ENCODE data around the gene FSTL4. TPM values are rescaled to one million over a fixed set of nuclear protein-coding genes. Genes with fewer than 3 reads are reported as not detected.

FSTL4 gene
- polyA plus RNA-seq, 1 of the 3 experiments (the other 2 are of a cell fraction), result not detected

DNA sequence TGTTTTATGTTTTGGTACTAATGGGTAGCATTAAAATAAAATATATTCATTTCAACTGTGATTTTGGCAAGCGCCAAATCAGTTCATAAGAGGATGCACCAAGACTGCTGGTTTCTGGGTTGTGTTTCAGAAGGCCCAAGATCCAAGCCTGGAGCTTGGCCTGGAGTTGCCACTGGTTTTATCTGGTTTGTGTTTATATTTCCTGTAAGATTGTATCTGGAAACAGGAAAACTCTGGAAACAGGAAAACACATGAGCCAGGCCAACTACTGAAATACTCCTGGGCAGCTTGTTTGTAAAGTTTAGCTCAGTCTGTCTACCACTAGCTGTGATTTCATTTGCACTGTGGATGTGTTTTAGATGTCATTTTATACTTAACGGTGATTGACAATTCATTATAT is 5.5 kb downstream of the FSTL4 start:
- Histone ChIP-seq H3K9me2 (no peaks in the 10 kb centered on the region), H3K79me2 (ENCODE audit: insufficient read depth) (no peaks in the 10 kb centered on the region), H3K27ac (ENCODE audit: low read depth in 2 of 2, low read length in 1 of 2) (no peak overlapping the region), H2AFZ (ENCODE audit: low read depth) (no peak overlapping the region), H3K4me1 (ENCODE audit: control insufficient read depth in 1 of 2, insufficient read depth in 2 of 2, low read depth in 1 of 2, low read length in 1 of 2) (peaks cover 0 to 34% of the 10 kb centered on the region in 2 experiments; a peak in 2 of 4 replicates), H3F3A (replicated peaks; ENCODE audit: insufficient read depth) (no peaks in the 10 kb centered on the region), H4K20me1 (ENCODE audit: insufficient read depth) (no peaks in the 10 kb centered on the region), H3K4me3 (ENCODE audit: low read depth in 2 of 2, low read length in 1 of 2) (no peak overlapping the region), H3K9me3 (no peaks in the 10 kb centered on the region), H3K9ac (no peak overlapping the region), H3K36me3 (replicated peaks in 1 of 2; ENCODE audit: control insufficient read depth in 1 of 2, insufficient read depth in 2 of 2, low read length in 1 of 2) (no peaks in the 10 kb centered on the region), H3K4me2 (no peak overlapping the region), H3K27me3 (ENCODE audit: insufficient read depth) (peaks cover 20% of the 10 kb centered on the region)
- peak in 1 of 2 experiments; percentile 49; a peak in 1 of 4 replicates for TF ChIP-seq EP300 (IDR thresholded peaks at IDR 0.05; ENCODE audit: borderline replicate concordance in 1 of 2, low read depth in 1 of 2, low read length in 1 of 2)
- TF ChIP-seq FOSL2 (IDR thresholded peaks at IDR 0.05; ENCODE audit: borderline replicate concordance, low read depth), result no peak
- TF ChIP-seq RFX5 (IDR thresholded peaks at IDR 0.05; ENCODE audit: low read length), result no peak
- TF ChIP-seq, protein P1, sequence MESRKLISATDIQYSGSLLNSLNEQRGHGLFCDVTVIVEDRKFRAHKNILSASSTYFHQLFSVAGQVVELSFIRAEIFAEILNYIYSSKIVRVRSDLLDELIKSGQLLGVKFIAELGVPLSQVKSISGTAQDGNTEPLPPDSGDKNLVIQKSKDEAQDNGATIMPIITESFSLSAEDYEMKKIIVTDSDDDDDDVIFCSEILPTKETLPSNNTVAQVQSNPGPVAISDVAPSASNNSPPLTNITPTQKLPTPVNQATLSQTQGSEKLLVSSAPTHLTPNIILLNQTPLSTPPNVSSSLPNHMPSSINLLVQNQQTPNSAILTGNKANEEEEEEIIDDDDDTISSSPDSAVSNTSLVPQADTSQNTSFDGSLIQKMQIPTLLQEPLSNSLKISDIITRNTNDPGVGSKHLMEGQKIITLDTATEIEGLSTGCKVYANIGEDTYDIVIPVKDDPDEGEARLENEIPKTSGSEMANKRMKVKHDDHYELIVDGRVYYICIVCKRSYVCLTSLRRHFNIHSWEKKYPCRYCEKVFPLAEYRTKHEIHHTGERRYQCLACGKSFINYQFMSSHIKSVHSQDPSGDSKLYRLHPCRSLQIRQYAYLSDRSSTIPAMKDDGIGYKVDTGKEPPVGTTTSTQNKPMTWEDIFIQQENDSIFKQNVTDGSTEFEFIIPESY (IDR thresholded peaks at IDR 0.05; ENCODE audit: borderline replicate concordance, low read depth), result no peak
- TF ChIP-seq FOXM1 (IDR thresholded peaks at IDR 0.05; ENCODE audit: low read depth), result no peak
- TF ChIP-seq CHD2 (IDR thresholded peaks at IDR 0.05; ENCODE audit: low read length, partially characterized antibody), result peak; percentile 12
- CTCF ChIA-PET, result interaction anchor here (0.8 to 9.1 kb wide), 10 partner anchors 8 to 338 kb away, joined by 3 to 97 read pairs (median 4); no protein-coding TSS in a partner anchor
- POLR2A ChIA-PET, result no interaction called here
- peak; percentile 47 for DNase-seq
- 65% methylated on average over 2 of the region's 2 CpGs for WGBS (ENCODE audit: low lambda C conversion rate)

GRCh38 chr5:133605323-133605722 is 7.0 kb downstream of the FSTL4 start:
- ChIA-PET CTCF (interaction anchor here (0.9 to 9.1 kb wide), 12 partner anchors 15 to 491 kb away, joined by 3 to 97 read pairs (median 4); no protein-coding TSS in a partner anchor), POLR2A (no interaction called here)
- no peaks in the 10 kb centered on the region for H3K9me3 ChIP-seq
- peak; percentile 80 for DNase-seq
- H3K4me3 ChIP-seq (ENCODE audit: low read depth in 2 of 2, low read length in 1 of 2), result no peak overlapping the region
- no peaks in the 10 kb centered on the region for H3F3A ChIP-seq (replicated peaks; ENCODE audit: insufficient read depth)
- H3K4me1 ChIP-seq (ENCODE audit: control insufficient read depth in 1 of 2, insufficient read depth in 2 of 2, low read depth in 1 of 2, low read length in 1 of 2), result peaks cover 0 to 22% of the 10 kb centered on the region in 2 experiments; a peak in 2 of 4 replicates
- TF ChIP-seq JUND (IDR thresholded peaks at IDR 0.05), result no peak
- peak; percentile 62; the same call in 1 of the 2 replicates for TF ChIP-seq GATA2 (CRISPR knock-in tag; IDR thresholded peaks at IDR 0.05)
- no peak for TF ChIP-seq FOSL2 (IDR thresholded peaks at IDR 0.05; ENCODE audit: borderline replicate concordance, low read depth)
- TF ChIP-seq YY1 (IDR thresholded peaks at IDR 0.05; ENCODE audit: low read depth), result no peak
- 0 out of 2 replicates have a peak, but pooled peaks have one; percentile 34 for TF ChIP-seq FOXJ3 (CRISPR knock-in tag; IDR thresholded peaks at IDR 0.05)
- peak; percentile 93 for TF ChIP-seq RCOR1 (IDR thresholded peaks at IDR 0.05; ENCODE audit: low read length)
- TF ChIP-seq EP300 (IDR thresholded peaks at IDR 0.05; ENCODE audit: borderline replicate concordance in 1 of 2, low read depth in 1 of 2, low read length in 1 of 2), result peak in 1 of 2 experiments; percentile 86; a peak in 2 of 4 replicates
- TF ChIP-seq SMC3 (IDR thresholded peaks at IDR 0.05; ENCODE audit: low read depth, low read length), result no peak
- peak; percentile 39 for TF ChIP-seq TCF12 (IDR thresholded peaks at IDR 0.05)
- TF ChIP-seq, protein P2, sequence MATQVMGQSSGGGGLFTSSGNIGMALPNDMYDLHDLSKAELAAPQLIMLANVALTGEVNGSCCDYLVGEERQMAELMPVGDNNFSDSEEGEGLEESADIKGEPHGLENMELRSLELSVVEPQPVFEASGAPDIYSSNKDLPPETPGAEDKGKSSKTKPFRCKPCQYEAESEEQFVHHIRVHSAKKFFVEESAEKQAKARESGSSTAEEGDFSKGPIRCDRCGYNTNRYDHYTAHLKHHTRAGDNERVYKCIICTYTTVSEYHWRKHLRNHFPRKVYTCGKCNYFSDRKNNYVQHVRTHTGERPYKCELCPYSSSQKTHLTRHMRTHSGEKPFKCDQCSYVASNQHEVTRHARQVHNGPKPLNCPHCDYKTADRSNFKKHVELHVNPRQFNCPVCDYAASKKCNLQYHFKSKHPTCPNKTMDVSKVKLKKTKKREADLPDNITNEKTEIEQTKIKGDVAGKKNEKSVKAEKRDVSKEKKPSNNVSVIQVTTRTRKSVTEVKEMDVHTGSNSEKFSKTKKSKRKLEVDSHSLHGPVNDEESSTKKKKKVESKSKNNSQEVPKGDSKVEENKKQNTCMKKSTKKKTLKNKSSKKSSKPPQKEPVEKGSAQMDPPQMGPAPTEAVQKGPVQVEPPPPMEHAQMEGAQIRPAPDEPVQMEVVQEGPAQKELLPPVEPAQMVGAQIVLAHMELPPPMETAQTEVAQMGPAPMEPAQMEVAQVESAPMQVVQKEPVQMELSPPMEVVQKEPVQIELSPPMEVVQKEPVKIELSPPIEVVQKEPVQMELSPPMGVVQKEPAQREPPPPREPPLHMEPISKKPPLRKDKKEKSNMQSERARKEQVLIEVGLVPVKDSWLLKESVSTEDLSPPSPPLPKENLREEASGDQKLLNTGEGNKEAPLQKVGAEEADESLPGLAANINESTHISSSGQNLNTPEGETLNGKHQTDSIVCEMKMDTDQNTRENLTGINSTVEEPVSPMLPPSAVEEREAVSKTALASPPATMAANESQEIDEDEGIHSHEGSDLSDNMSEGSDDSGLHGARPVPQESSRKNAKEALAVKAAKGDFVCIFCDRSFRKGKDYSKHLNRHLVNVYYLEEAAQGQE (IDR thresholded peaks at IDR 0.05; ENCODE audit: low read depth, low read length), result no peak
- peak; percentile 56 for TF ChIP-seq CHD2 (IDR thresholded peaks at IDR 0.05; ENCODE audit: low read length, partially characterized antibody)
- peak; percentile 40; the same call in 1 of the 2 replicates for TF ChIP-seq MXI1 (IDR thresholded peaks at IDR 0.05; ENCODE audit: low read depth, low read length)
- no peaks in the 10 kb centered on the region for H3K79me2 ChIP-seq (ENCODE audit: insufficient read depth)
- no peaks in the 10 kb centered on the region for H4K20me1 ChIP-seq (ENCODE audit: insufficient read depth)
- no peak overlapping the region for H3K4me2 ChIP-seq
- no peaks in the 10 kb centered on the region for H3K9me2 ChIP-seq
- peaks cover 4% of the 10 kb centered on the region; the same call in 1 of the 2 replicates for H3K27me3 ChIP-seq (ENCODE audit: insufficient read depth)
- peak overlapping the region in 1 of 2 experiments; percentile 68; a peak in 2 of 4 replicates for H3K27ac ChIP-seq (ENCODE audit: low read depth in 2 of 2, low read length in 1 of 2)
- H2AFZ ChIP-seq (ENCODE audit: low read depth), result no peak overlapping the region
- no peaks in the 10 kb centered on the region for H3K36me3 ChIP-seq (replicated peaks in 1 of 2; ENCODE audit: control insufficient read depth in 1 of 2, insufficient read depth in 2 of 2, low read length in 1 of 2)
- H3K9ac ChIP-seq, result no peak overlapping the region

Data from SK-N-SH (cell line).